Activated CD8-positive, alpha-beta memory T cell treated with anti-CD3 and anti-CD28 coated beads for 1 hour (primary cell): Measurements from ENCODE around the gene CUZD1.

Experiments
- DNase-seq, 2 donors: peaks; one replicate each; pipeline ENCODE4 v3.0.0-alpha.2; 2020; ENCODE audit warnings: low read depth in 1 of 2; ENCODE audit errors: extremely low read depth in 1 of 2

Gene CUZD1

DNA sequence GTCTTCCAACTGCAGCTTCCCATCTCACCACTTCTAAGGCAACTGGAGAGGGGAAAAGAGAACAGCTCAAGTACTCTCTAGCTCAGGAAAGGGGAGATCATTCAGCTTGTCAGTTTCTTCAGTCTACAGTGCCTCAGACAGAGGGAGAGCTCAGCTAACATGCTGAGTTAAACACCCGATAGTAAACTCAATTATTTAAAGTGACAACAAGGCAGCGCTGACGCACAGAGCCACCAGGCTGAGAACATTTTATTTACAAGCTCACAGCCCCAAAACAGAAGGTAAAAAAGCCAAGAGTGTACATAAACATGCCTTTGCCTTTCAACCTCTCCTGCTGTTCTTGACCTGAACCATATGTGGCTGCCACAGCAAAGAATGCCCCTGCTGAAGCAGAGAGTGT lies 10.1 kb upstream of the CUZD1 start:
- no peak for DNase-seq

GRCh38 chr10:122854648-122855047 lies 9.0 kb upstream of the CUZD1 start:
- DNase-seq = no peak

DNA sequence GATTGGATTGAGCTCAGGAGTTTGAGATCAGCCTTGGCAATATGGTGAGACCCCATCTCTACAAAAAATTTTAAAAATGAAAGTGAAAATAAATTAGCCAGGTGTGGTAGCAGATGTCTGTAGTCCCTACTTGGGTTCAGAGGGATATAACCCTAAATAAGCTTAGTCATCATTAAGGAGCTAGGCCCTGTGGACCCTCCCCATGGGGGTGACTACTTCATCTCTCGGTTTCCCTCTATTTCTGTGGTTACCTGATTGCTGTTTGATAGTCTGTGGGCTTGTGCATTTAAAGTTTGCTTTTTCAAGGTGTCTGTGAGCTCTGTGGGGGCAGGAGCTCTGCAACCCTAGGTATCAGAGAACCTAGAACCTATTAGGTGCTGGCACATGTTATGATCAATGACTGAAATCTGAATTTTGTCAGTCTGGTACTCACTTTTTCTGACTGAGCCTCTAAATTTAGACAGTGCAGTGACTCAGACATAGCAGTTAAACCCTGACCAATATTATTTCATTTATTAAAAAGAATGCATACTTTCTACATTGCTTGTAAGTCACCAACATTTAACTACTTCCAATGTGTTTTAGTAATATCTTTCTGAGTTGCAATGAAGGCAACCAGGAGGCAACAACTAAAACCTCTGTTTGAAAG lies 8.1 kb upstream of the CUZD1 start:
- no peak for DNase-seq

DNA sequence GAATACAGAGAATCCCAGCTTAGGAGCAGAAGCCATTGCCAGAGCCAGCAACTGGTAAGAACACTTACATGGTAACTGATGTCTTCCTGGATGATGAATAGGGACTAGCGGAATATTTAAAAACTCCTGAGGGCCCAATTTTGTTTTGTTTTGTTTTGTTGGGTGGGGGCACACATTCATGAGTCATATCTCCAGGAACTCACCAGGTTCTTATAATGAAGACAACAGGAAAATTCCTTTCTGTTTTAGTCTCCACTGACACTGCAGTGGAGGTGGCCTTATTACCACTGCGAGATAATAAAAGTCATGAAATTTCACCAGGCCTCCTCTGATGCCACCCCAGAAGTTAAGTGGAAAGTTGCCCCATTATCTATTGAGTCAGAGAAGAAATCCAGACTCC lies 6.6 kb upstream of the CUZD1 start:
- DNase-seq = no peak

DNA sequence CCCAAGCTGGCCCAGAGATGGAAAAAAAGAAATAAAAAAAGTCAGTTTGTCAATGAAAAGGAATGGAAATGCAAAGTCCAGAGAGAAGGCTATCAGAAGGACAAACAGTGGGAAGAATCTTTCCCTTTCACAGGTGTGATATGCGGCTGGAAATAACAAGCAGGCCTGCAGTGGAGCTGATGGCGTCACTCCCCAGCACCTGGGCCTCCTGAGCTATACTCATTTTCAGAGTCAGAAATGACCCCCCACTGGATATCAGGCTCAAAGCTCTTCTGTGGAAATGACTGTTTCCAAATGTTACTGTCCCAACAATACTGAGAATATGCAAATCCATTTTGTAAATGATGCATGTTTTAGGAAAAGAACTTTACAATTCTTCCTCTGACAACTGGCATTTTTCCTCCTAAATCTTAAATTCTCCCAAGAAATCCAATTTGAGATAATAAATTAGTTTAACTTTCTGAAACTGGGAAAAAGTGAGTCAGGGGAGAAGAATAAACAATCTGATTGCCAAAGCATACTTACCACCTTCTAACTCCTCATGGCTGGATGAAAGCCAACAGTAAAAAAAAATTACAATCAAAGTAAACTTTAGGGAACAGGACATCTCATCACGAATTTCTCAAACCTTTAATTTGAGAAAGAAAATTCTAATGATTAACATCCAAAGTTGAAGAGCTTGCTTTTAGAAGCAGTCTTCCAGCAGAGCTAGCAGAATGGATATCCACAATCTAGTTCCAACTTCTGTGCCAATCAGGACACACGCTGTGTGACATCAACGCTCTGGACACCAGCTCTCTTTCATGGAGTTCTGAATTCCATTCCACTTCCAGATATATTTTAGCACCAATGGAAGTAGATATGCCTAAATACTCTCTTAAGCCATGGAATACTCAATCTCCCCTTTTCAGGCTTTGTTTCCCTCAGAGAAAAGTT lies 5.3 kb upstream of the CUZD1 start:
- no peak for DNase-seq

GRCh38 chr10:122849900-122850605 lies 4.4 kb upstream of the CUZD1 start:
- no peak for DNase-seq

DNA sequence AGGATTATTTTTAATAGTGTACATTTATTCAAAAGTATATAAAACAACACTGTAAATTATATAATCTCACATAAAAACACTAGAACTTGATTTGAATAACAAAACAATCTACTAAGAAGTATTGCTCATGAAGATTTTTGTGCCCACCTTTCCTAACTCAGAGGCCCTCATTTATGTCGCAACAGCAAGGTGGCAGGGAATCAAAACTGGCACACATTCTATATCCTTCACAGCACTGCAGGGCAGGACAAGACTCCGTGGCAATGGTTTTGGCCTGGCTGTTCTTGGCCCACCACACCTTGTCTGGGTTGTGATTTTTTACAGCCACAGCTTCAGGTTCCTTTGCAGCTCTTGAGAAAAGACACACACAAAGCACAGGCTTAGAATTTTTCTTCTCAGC lies 3.4 kb upstream of the CUZD1 start:
- no peak for DNase-seq

DNA sequence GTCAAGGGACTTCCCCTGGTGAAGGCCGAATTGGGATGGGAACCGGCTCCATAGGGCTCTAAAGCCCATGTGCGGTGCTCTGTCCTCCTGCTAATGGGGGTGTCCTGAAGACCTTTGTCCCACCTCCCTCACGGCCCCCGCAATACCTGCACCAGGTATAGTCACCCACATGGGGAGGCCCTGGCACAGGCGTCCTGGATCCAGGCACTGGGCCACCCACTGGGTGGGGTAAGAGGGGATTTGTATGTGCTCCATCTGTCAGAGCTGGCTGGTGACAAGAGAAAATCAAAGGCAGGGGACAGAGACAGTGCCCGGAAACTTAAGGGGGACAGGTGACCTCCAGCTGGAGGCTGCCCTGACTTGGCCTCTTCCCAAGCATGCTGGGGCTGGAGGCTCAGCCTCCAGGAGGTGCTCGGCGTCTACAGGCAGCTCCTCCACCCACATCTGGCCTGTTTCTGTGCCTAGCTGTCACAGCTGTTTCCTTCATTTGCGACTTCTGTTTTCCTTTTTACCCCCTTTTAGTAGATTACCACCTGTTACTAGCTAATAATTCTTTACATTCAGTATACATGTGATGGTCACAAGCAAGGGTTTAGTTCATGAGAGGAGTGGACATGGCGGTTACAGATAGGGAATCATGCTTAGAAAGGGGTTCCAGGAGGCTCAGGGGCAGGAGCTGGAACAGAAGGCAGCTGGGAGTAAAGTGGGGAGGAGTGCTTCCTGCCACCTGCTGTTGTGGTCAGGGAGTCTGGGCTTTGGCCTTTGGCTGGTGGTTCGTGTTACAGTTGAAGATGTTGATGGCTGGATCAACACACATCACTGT lies 2.3 kb upstream of the CUZD1 start:
- DNase-seq = no peak

DNA sequence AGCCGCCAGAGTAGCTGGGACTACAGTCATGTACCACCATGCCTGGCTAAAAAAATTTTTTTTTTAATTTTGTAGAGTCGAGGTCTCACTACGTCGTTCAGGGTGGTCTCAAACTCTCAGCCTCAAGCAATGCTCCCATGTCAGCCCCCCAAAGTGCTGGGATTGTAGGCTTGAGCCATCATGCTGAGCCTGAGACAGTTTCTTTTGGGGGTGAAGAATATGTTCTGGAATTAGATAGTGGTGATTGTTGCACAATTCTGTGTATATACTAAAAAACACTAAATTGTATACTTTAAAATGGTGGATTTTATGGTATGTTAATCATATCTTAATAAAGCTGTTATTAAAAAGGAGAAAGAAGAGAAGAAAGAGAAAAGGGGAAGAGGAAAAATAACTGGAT lies 1.5 kb downstream of the CUZD1 start:
- no peak for DNase-seq

- no peak for DNase-seq
Measured at GRCh38 chr10:122841569-122841968, 4.1 kb downstream of the CUZD1 start.

DNA sequence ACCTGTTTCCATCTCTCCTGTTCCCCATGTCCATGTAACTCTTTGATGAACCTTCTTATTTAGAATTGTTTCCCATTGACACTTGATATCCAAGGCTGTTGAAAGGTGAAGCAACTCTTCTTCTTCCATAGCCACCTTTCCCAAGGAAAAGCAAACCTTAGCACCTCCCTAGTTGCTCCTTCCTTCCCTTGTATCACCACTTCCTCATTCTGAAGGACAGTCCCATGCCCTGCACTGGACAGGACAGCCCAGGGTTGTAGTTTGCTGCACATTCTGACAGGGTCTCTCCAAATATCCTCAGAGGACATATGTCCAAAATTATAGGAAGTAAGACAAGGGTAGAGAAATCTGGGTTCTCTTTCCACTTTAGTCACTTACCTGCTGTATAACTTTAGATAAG lies 6.2 kb downstream of the CUZD1 start:
- no peak for DNase-seq

DNA sequence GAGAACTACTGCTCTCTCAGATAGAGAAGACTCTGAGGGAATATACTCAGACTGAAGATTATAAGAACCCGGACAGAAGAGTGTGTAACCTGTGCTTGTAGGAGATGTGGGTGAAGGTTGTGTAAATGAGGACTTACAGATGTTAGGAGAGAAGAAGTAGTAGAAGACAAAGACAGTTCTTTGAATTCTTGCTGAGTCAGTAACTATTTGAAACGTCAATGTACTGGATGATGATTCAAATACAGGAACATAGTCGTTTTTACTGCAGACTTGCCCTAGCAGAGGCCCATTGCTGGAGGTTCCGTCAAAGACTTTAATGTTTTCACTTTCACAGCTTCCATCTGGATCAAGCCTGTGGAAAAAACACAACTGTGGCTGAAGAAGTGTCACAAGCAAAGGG lies 6.8 kb downstream of the CUZD1 start:
- no peak for DNase-seq

GRCh38 chr10:122835908-122836307 lies 9.7 kb downstream of the CUZD1 start:
- DNase-seq = no peak

GRCh38 chr10:122830965-122831353 lies 14.7 kb downstream of the CUZD1 start:
- no peak for DNase-seq

GRCh38 chr10:122830273-122830964 lies 15.2 kb downstream of the CUZD1 start:
- DNase-seq = no peak

DNA sequence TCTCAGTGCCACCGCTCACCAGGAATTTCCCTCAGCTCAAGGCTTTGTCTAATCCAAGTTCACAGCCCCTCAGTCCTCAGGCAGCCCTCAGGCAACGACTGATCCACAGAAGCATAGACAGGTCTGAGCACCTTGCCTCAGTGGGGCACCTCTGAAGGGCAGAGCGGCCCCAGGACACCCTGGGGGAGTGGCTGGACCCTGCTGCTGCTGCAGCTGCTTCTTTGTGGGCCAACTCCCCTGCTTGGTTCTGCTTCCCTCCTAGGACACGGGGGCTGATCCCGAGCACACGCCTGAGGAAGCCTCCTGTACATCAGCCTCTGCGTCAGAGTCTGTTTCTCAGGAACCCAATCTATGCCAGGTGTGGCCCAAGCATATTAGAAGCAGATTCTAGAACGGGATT lies 16.2 kb downstream of the CUZD1 start:
- no peak for DNase-seq

- DNase-seq = no peak
Measured at GRCh38 chr10:122828716-122829255, 16.9 kb downstream of the CUZD1 start.

GRCh38 chr10:122827302-122827701 lies 18.4 kb downstream of the CUZD1 start:
- DNase-seq = no peak

GRCh38 chr10:122822973-122823690 lies 22.5 kb downstream of the CUZD1 start:
- no peak for DNase-seq
